Measurements from ENCODE around the gene MT3.

The MT3 gene

DNA sequence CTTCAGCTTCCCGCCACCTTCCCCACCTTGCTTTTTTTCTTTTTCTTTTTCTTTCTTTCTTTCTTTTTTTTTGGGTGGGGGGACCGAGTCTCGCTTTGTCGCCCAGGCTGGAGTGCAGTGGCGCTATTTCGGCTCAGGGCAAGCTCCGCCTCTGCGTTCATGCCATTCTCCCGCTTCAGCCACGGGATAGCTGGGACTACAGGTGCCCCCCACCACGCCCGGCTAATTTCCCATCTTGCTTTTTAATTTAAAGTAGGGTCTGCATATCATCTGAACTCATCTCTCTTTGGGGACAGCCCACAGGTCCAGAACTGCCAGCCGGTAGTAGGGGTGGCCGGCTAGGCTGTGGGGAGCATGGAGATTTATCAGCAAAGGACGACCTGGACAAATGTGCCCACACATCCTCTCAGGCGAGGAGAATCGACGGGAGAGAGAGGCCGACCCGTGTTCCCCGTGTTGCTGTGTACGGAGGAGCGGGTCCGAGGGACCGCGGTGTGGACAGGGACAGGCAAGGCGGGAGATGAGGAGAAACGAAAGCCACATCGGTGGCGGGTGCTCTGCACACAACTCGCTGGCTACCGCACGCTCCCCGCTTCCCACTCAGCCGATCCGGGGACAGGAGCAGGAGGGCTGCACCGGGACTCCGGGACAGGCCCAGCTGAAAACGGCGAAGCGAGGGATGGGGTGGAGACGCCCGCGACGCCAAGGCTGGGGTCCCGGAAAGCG, 45.5 kb downstream of the MT3 start:
- TF ChIP-seq, protein P1, sequence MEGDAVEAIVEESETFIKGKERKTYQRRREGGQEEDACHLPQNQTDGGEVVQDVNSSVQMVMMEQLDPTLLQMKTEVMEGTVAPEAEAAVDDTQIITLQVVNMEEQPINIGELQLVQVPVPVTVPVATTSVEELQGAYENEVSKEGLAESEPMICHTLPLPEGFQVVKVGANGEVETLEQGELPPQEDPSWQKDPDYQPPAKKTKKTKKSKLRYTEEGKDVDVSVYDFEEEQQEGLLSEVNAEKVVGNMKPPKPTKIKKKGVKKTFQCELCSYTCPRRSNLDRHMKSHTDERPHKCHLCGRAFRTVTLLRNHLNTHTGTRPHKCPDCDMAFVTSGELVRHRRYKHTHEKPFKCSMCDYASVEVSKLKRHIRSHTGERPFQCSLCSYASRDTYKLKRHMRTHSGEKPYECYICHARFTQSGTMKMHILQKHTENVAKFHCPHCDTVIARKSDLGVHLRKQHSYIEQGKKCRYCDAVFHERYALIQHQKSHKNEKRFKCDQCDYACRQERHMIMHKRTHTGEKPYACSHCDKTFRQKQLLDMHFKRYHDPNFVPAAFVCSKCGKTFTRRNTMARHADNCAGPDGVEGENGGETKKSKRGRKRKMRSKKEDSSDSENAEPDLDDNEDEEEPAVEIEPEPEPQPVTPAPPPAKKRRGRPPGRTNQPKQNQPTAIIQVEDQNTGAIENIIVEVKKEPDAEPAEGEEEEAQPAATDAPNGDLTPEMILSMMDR (IDR thresholded peaks at IDR 0.05; ENCODE audit: insufficient read depth, low read length, poor library complexity, severe bottlenecking): no peak
- Histone ChIP-seq H3K36me3 (ENCODE audit: control insufficient read depth, insufficient read depth, low read length) (no peaks in the 10 kb centered on the region), H3K4me3 (replicated peaks; ENCODE audit: low read depth, low read length) (no peak overlapping the region), H3K27me3 (replicated peaks; ENCODE audit: control insufficient read depth, insufficient read depth, low read length) (peaks cover 10% of the 10 kb centered on the region)
- DNase-seq (ENCODE audit: extremely low read depth, insufficient read length): no peak

DNA sequence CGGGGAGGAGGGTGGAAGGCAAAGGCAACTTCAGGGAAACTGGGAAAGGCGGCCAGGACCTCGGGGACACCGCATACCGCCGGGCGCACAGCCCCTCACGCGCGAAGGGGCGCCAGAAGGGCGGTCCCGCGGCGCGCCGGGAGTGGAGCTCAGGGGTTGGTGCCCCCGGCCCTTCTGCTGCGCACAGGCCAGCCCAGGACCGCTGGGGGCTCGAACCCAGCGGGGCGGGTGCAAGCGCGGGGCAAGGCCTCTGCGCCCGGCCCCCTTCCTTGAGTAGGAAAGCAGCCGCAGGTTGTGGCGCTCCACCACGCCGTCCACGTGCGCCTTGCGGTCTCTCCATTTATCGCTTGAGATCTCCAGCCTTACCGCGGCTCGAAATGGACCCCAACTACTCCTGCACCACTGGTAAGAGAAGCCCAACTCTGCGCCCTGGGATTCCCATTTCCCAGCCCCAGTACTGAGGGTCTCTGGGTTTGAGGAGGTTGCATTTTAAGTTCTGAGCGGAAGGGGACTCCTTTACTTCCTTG, 46.2 kb downstream of the MT3 start:
- Histone ChIP-seq H3K4me3 (replicated peaks; ENCODE audit: low read depth, low read length) (no peak overlapping the region), H3K27me3 (replicated peaks; ENCODE audit: control insufficient read depth, insufficient read depth, low read length) (peaks cover 10% of the 10 kb centered on the region), H3K36me3 (ENCODE audit: control insufficient read depth, insufficient read depth, low read length) (no peaks in the 10 kb centered on the region)
- TF ChIP-seq, protein P1 (IDR thresholded peaks at IDR 0.05; ENCODE audit: insufficient read depth, low read length, poor library complexity, severe bottlenecking): no peak
- DNase-seq (ENCODE audit: extremely low read depth, insufficient read length): no peak

DNA sequence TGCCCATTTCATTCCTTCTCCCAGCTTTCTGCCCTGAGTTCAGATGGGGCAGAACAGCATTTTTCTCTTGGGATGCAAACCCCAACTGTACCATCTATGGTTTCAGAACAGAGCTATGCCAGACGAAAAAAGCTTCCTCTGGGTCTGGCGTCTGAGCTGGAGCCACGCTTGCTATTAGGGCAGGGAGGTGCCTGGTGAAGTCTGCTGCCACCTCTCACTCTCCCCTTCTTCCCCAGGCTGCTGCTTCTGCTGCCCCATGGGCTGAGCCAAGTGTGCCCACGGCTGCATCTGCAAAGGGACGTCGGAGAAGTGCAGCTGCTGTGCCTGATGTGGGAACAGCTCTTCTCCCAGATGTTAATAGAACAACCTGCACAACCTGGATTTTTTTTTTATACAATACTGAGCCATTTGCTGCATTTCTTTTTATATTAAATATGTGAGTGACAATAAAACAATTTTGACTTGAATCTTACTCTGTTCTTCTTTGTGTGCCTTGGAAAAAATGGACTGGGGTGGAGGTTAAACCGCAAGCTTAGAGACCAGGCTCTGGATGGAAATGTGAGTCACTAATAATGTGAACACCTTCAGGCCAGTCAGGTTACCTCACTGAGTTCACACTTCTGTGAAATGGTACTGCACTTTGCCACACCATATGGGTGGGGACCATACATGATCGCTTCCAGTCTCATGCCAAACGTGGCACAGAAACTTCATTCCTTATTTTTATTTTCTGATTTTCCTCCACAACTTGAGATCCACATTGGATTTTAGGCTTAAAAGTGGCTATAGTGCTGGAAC, 47.5 kb downstream of the MT3 start:
- peaks cover 12% of the 10 kb centered on the region for H3K27me3 ChIP-seq (replicated peaks; ENCODE audit: control insufficient read depth, insufficient read depth, low read length)
- TF ChIP-seq, protein P1 (IDR thresholded peaks at IDR 0.05; ENCODE audit: insufficient read depth, low read length, poor library complexity, severe bottlenecking): no peak

DNA sequence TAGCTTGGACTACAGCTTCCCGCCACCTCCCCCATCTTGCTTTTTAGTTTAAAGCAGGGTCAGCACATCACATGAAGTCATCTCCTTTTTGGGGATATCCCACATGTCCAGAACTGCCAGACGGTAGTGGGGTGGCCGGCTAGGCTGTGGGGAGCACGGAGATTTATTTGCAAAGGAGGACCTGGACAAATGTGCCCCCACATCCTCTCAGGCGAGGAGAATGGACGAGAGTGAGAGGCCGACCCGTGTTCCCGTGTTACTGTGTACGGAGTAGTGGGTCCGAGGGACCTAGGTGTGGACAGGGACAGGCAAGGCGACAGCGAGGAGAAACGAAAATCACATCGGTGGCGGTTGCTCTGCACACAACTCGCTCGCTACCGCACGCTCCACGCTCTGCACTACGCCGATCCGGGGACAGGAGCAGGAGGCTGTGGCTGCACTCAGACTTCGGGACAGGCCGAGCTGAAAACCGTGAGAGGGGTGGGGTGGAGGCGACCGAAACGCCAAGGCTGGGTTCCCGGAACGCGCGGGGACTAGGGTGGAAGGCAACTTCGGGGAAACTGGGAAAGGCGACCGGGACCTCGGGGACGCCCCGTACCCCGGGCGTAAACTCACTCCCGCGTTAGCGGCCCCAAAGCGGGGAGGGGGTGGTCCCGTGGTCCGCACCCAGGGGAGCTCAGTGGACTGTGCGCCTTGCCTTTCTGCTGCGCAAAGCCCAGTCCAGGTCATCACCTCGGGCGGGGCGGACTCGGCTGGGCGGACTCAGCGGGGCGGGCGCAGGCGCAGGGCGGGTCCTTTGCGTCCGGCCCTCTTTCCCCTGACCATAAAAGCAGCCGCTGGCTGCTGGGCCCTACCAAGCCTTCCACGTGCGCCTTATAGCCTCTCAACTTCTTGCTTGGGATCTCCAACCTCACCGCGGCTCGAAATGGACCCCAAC, 48.8 kb downstream of the MT3 start, which contains the start of gene MT1A:
Gene MT1A (plus strand): TSS at position 853 of the 937 bp plus-strand sequence. CDS start 73 bp downstream, at position 926.
- H3K36me3 ChIP-seq (ENCODE audit: control insufficient read depth, insufficient read depth, low read length): no peaks in the 10 kb centered on the region
- TF ChIP-seq, protein P1 (IDR thresholded peaks at IDR 0.05; ENCODE audit: insufficient read depth, low read length, poor library complexity, severe bottlenecking): no peak
- H3K27me3 ChIP-seq (replicated peaks; ENCODE audit: control insufficient read depth, insufficient read depth, low read length): peaks cover 12% of the 10 kb centered on the region
- H3K4me3 ChIP-seq (replicated peaks; ENCODE audit: low read depth, low read length): no peak within 1 kb of the TSS; the same call in 1 of the 2 replicates
- no peak for DNase-seq (ENCODE audit: extremely low read depth, insufficient read length)

More for the DNA sequence above, 47.5 kb downstream of the MT3 start:
- Histone ChIP-seq H3K36me3 (ENCODE audit: control insufficient read depth, insufficient read depth, low read length) (no peaks in the 10 kb centered on the region), H3K4me3 (replicated peaks; ENCODE audit: low read depth, low read length) (no peak overlapping the region)
- DNase-seq (ENCODE audit: extremely low read depth, insufficient read length): no peak

DNA sequence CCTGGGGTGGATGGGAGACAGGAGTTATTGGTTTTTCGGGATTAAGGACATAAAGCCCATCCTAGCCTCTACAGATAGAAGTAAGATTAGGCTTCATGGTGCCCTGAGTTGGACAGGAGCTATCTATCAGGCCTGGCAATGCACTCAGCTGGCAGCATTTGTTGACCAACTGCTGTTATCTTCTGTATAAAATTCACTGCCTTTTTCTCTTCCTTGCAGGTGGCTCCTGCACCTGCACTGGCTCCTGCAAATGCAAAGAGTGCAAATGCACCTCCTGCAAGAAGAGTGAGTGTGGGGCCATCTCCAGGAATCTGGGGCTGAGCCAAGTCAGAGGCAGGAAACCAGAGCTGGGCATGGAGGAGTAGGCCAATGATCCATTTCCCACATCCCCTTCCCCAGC, 49.7 kb downstream of the MT3 start:
- TF ChIP-seq, protein P1 (IDR thresholded peaks at IDR 0.05; ENCODE audit: insufficient read depth, low read length, poor library complexity, severe bottlenecking): no peak
- H3K36me3 ChIP-seq (ENCODE audit: control insufficient read depth, insufficient read depth, low read length): no peaks in the 10 kb centered on the region
- H3K27me3 ChIP-seq (replicated peaks; ENCODE audit: control insufficient read depth, insufficient read depth, low read length): peaks cover 11% of the 10 kb centered on the region
- no peak for DNase-seq (ENCODE audit: extremely low read depth, insufficient read length)
- no peak overlapping the region for H3K4me3 ChIP-seq (replicated peaks; ENCODE audit: low read depth, low read length)

Measured in GM06990 (cell line).